ENCODE data around the gene CEP135. TPM values are rescaled to one million over a fixed set of nuclear protein-coding genes. Genes with fewer than 3 reads are reported as not detected.
"Not testable (repeated sequence)": the region's sequence is repeated elsewhere in the genome, so short reads cannot be mapped to it uniquely, and the experiment has no call there.

The CEP135 gene
- total and polyA plus RNA-seq, 8 donors, result 0.76 to 18.1 (median 6.3) TPM

- TF ChIP-seq POLR2A (IDR thresholded peaks at IDR 0.05) (no peak), POLR2AphosphoS5 (IDR thresholded peaks at IDR 0.05) (no peak), EP300 (IDR thresholded peaks at IDR 0.05) (no peak), CTCF (IDR thresholded peaks at IDR 0.05) (no peak)
- Histone ChIP-seq H3K9me3 (peaks cover 0 to 3% (median under 1%) of the 10 kb centered on the region in 4 donors), H3K27ac (no peak overlapping the region), H3K4me3 (no peak overlapping the region), H3K27me3 (no peaks in the 10 kb centered on the region), H3K4me1 (no peaks in the 10 kb centered on the region), H3K36me3 (no peaks in the 10 kb centered on the region)
- 59 to 79% (median 63%) methylated on average over 3 of the region's 3 CpGs for WGBS, 5 donors
- DNase-seq, result no peak
- intact Hi-C loops (cut with DNase I; ENCODE audit: low total_unique reads), result no loop called here
Observed at GRCh38 chr4:55931833-55932232, 16.9 kb upstream of the CEP135 start.

GRCh38 chr4:55932511-55932910, 16.2 kb upstream of the CEP135 start:
- no peak for DNase-seq
- TF ChIP-seq EP300 (IDR thresholded peaks at IDR 0.05) (no peak), POLR2AphosphoS5 (IDR thresholded peaks at IDR 0.05) (no peak), POLR2A (IDR thresholded peaks at IDR 0.05) (no peak), CTCF (IDR thresholded peaks at IDR 0.05) (no peak)
- Histone ChIP-seq H3K36me3 (peaks cover 0 to 3% (median 0%) of the 10 kb centered on the region in 4 donors), H3K9me3 (peaks cover 0 to 10% (median 7%) of the 10 kb centered on the region in 4 donors), H3K27me3 (no peaks in the 10 kb centered on the region), H3K4me1 (no peaks in the 10 kb centered on the region), H3K27ac (no peak overlapping the region), H3K4me3 (no peak overlapping the region)
- WGBS, 5 donors, result 62 to 83% (median 73%) methylated on average over 2 to 3 of the region's 3 CpGs
- intact Hi-C loops (cut with DNase I; ENCODE audit: low total_unique reads), result no loop called here

GRCh38 chr4:55933611-55934010, 15.1 kb upstream of the CEP135 start:
- WGBS, 5 donors, result 28 to 46% (median 43%) methylated on average over 2 of the region's 2 CpGs
- no peaks in the 10 kb centered on the region for H3K27me3 ChIP-seq
- H3K27ac ChIP-seq, result no peak overlapping the region
- peaks cover 0 to 5% (median 0%) of the 10 kb centered on the region in 4 donors for H3K36me3 ChIP-seq
- intact Hi-C loops (cut with DNase I; ENCODE audit: low total_unique reads), result no loop called here
- peaks cover 0 to 15% (median 9%) of the 10 kb centered on the region in 4 donors for H3K9me3 ChIP-seq
- TF ChIP-seq POLR2A (IDR thresholded peaks at IDR 0.05) (no peak), POLR2AphosphoS5 (IDR thresholded peaks at IDR 0.05) (no peak), CTCF (IDR thresholded peaks at IDR 0.05) (no peak), EP300 (IDR thresholded peaks at IDR 0.05) (no peak)
- peak in 1 of 2 donors; percentile 12 for DNase-seq
- no peak overlapping the region for H3K4me3 ChIP-seq
- no peaks in the 10 kb centered on the region for H3K4me1 ChIP-seq

GRCh38 chr4:55935907-55936306, 12.8 kb upstream of the CEP135 start:
- H3K4me3 ChIP-seq; H3K27me3 ChIP-seq; H3K36me3 ChIP-seq; DNase-seq; intact Hi-C loops (cut with DNase I; ENCODE audit: low total_unique reads); H3K4me1 ChIP-seq; H3K27ac ChIP-seq: not testable (repeated sequence)
- H3K9me3 ChIP-seq, result peaks cover 0 to 15% (median 9%) of the 10 kb centered on the region in 4 donors
- 92 to 98% (median 96%) methylated on average over 6 of the region's 6 CpGs for WGBS, 5 donors

GRCh38 chr4:55938481-55938880, 10.3 kb upstream of the CEP135 start:
- Histone ChIP-seq H3K4me1 (no peaks in the 10 kb centered on the region), H3K27me3 (no peaks in the 10 kb centered on the region), H3K36me3 (peaks cover 0 to 5% (median 0%) of the 10 kb centered on the region in 4 donors), H3K9me3 (peaks cover 0 to 15% (median 9%) of the 10 kb centered on the region in 4 donors), H3K4me3 (no peak overlapping the region), H3K27ac (no peak overlapping the region)
- TF ChIP-seq POLR2A (IDR thresholded peaks at IDR 0.05), result no peak
- TF ChIP-seq CTCF (IDR thresholded peaks at IDR 0.05), result no peak
- no peak for TF ChIP-seq POLR2AphosphoS5 (IDR thresholded peaks at IDR 0.05)
- TF ChIP-seq EP300 (IDR thresholded peaks at IDR 0.05), result no peak
- DNase-seq, result no peak
- intact Hi-C loops (cut with DNase I; ENCODE audit: low total_unique reads), result no loop called here
- 93 to 96% (median 96%) methylated on average over 1 of the region's 1 CpG for WGBS, 5 donors
